ENCODE data around the gene FNDC3B. TPM values are rescaled to one million over a fixed set of nuclear protein-coding genes. Genes with fewer than 3 reads are reported as not detected.

Gene FNDC3B
- total and polyA plus RNA-seq, 9 of the 15 experiments (the other 6 are each of a cell fraction or from before 2014, with no cell fraction given) = 7.0 to 35.8 (median 16.2) TPM

GRCh38 chr3:172087602-172088580 is 48.5 kb downstream of the FNDC3B start (continued):
- TF ChIP-seq MGA (IDR thresholded peaks at IDR 0.05) = peak; percentile 72; the same call in 1 of the 2 replicates
- TF ChIP-seq SIN3A (IDR thresholded peaks at IDR 0.05; ENCODE audit: borderline replicate concordance in 2 of 2, control insufficient read depth in 1 of 2, low read depth in 2 of 2, low read length in 2 of 2) = no peak
- TF ChIP-seq CHD4 (IDR thresholded peaks at IDR 0.05; ENCODE audit: insufficient read depth, insufficient replicate concordance, low read depth, low read length, poor library complexity, severe bottlenecking) = no peak
- TF ChIP-seq ZNF121 (CRISPR knock-in tag; conservative IDR thresholded peaks at IDR 0.05) = no peak
- TF ChIP-seq SNRNP70 (optimal IDR thresholded peaks at IDR 0.05; ENCODE audit: low read depth, low read length) = no peak
- 0 out of 4 replicates have a peak, but pooled peaks of 1 of the 2 experiments have one; percentile 21 for TF ChIP-seq TRIM24 (IDR thresholded peaks at IDR 0.05)
- TF ChIP-seq RCOR1 (IDR thresholded peaks at IDR 0.05; ENCODE audit: borderline replicate concordance in 1 of 2, low read depth in 2 of 2, low read length in 2 of 2) = peak in 1 of 2 experiments; percentile 31; a peak in 1 of 4 replicates
- no peak for TF ChIP-seq ZNF324 (CRISPR knock-in tag; IDR thresholded peaks at IDR 0.05)
- TF ChIP-seq ZBTB7A (IDR thresholded peaks at IDR 0.05; ENCODE audit: borderline replicate concordance, control insufficient read depth, low read depth, low read length) = no peak
- 0 out of 2 replicates have a peak, but pooled peaks have one; percentile 13 for TF ChIP-seq CBFA2T3 (IDR thresholded peaks at IDR 0.05)
